Testis (tissue), 3 donors: ENCODE measurements around the gene OR2A12. TPM values are rescaled to one million over a fixed set of nuclear protein-coding genes. Genes with fewer than 3 reads are reported as not detected.

Experiments used
- DNase-seq: peaks from one replicate; pipeline ENCODE4 v3.0.0-alpha.2; 2019
- H3K27ac ChIP-seq, 2 donors: fragments of 200-600 bp; sonication (generic); one replicate each; pipeline ENCODE4 v1.5.1; 2019
- H3K27me3 ChIP-seq: fragments of 200-600 bp; sonication (generic); one replicate; pipeline ENCODE4 v1.5.1; 2019
- H3K36me3 ChIP-seq: fragments of 200-600 bp; sonication (generic); one replicate; pipeline ENCODE4 v1.5.1; 2017; ENCODE audit warnings: low read depth; ENCODE audit errors: missing control alignments
- H3K4me1 ChIP-seq: fragments of 200-600 bp; sonication (generic); one replicate; pipeline ENCODE4 v1.5.1; 2019
- H3K4me3 ChIP-seq, 2 donors: fragments of 200-600 bp; sonication (generic); one replicate each; pipeline ENCODE4 v1.5.1; 2017 to 2019
- H3K9me3 ChIP-seq: fragments of 200-600 bp; sonication (generic); one replicate; pipeline ENCODE4 v1.5.1; 2017
- CTCF ChIP-seq, 3 experiments: fragments of 450-650 bp in 2 of 3; fragments of 200-600 bp in 1 of 3; sonication (generic) in 1 of 3; IDR thresholded peaks; one replicate each; pipeline ENCODE4 v1.5.1; 2016 to 2019; ENCODE audit warnings: antibody characterized with exemption in 3 of 3, mild to moderate bottlenecking in 2 of 3, moderate library complexity in 1 of 3
- POLR2A ChIP-seq: fragments of 450-650 bp; IDR thresholded peaks from one replicate; pipeline ENCODE4 v1.6.1; 2017; ENCODE audit warnings: antibody characterized with exemption, mild to moderate bottlenecking, moderate library complexity
- WGBS, 2 donors: methylation state at CpG; one replicate each; pipeline ENCODE4 v1.1.5; 2018; 5-methylcytosine and 5-hydroxymethylcytosine counted together
- intact Hi-C: fragments of 100-400 bp; cut with DNase I; formaldehyde crosslinking; loops from one replicate; pipeline ENCODE4 v1.15.1; 2023; ENCODE audit warnings: low total_unique reads
- polyA plus RNA-seq: library from polyadenylated mRNA; stranded (reverse); fragments of 350-450 nt; fragmentation: Illumina TruSeq; extraction: RNeasy Lipid Tissue Mini Kit (QIAGEN cat#74804); gene quantifications from one replicate; pipeline ENCODE4 v1.2.3, GENCODE V29; 2014; ENCODE audit warnings: low read depth, low replicate concordance; ENCODE audit not compliant: insufficient read depth
- total RNA-seq, 2 donors: library from RNA; depleted of rRNA; stranded (reverse); fragments of >200 nt; gene quantifications; one replicate each; pipeline ENCODE4 v1.2.3, GENCODE V29; 2016

Gene OR2A12
- total and polyA plus RNA-seq, 3 donors from 2014 or later: 0.06 to 0.39 TPM; not detected in 1

DNA sequence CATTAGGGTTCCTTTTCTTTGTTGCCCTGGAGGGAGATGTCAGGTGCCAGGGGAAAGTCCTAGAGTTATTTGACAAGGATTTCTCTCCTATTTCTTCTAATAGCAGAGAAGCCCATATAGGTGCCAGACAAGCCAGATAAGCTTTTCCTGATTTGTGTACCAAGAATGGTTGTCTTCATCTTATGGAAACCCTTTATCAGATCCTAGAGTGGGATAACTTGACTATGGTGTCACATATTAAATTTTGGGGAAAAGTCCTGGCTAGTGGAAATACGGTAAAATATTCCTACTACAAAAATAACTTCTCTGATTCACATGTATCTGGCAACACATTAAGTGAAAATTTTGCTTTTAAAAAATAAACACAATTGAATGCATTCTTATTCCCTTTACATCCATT is 1.2 kb downstream of the OR2A12 start:
- Histone ChIP-seq H3K27me3 (no peaks in the 10 kb centered on the region), H3K27ac (no peak overlapping the region), H3K4me3 (no peak overlapping the region), H3K36me3 (no peaks in the 10 kb centered on the region), H3K9me3 (no peaks in the 10 kb centered on the region), H3K4me1 (no peaks in the 10 kb centered on the region)
- TF ChIP-seq POLR2A: no peak
- TF ChIP-seq CTCF (IDR thresholded peaks at IDR 0.05): no peak
- DNase-seq: no peak
- WGBS, 2 donors: 79 to 95% methylated on average over 1 of the region's 1 CpG
- intact Hi-C loops: no loop called here

- Histone ChIP-seq H3K27ac (no peak overlapping the region), H3K4me1 (no peaks in the 10 kb centered on the region), H3K27me3 (no peaks in the 10 kb centered on the region), H3K4me3 (no peak overlapping the region), H3K36me3 (no peaks in the 10 kb centered on the region), H3K9me3 (no peaks in the 10 kb centered on the region)
- TF ChIP-seq POLR2A (no peak), CTCF (IDR thresholded peaks at IDR 0.05) (no peak)
- WGBS, 2 donors: 87 to 91% methylated on average over 3 of the region's 3 CpGs
- no peak for DNase-seq
- intact Hi-C loops: no loop called here
Observed at GRCh38 chr7:144090667-144091066, 4.6 kb downstream of the OR2A12 start.

DNA sequence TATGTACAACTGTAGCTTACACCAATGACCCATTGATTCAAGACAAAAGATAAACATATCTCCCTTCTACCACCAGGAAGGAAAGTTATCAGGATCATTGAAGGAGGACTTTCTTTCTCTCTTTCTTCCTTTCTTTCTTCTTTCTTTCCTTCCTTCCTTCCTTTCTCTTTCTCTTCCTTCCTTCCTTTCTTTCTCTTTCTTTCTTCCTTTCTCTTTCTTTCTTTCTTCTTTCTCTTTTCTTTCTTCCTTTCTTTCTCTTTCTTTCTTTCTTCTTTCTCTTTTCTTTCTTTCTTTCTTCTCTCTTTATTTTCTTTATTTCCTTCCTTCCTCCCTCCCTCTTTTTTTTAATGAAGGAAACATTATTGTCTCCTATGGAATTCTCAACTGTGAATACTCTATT is 12.7 kb downstream of the OR2A12 start:
- no peaks in the 10 kb centered on the region for H3K4me1 ChIP-seq
- no peak overlapping the region for H3K27ac ChIP-seq
- no peaks in the 10 kb centered on the region for H3K36me3 ChIP-seq
- DNase-seq: no peak
- H3K4me3 ChIP-seq: no peak overlapping the region
- H3K27me3 ChIP-seq: no peaks in the 10 kb centered on the region
- intact Hi-C loops: no loop called here
- no peak for TF ChIP-seq POLR2A
- TF ChIP-seq CTCF (IDR thresholded peaks at IDR 0.05): no peak
- H3K9me3 ChIP-seq: no peaks in the 10 kb centered on the region

DNA sequence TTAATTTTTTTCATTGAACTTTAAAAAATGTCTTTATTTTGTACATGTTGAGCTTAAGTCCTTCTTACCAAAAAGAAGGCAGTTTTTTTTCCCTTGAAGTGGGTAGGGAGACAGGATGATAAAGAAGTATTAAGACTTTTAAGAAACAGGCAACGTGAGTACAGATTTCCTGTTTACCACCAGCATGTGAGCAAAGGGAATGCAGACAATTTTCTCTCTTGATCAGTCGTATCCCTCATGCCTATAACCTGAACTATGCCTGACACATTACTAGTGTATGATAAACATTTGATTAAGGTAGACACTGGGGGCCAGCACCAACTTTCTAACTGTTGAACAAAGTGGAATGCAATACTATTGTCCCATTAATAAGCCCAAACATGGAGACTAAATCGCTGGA is 14.5 kb downstream of the OR2A12 start:
- intact Hi-C loops: no loop called here
- H3K27me3 ChIP-seq: no peaks in the 10 kb centered on the region
- no peaks in the 10 kb centered on the region for H3K9me3 ChIP-seq
- H3K36me3 ChIP-seq: no peaks in the 10 kb centered on the region
- WGBS, 2 donors: 62 to 66% methylated on average over 3 of the region's 3 CpGs
- TF ChIP-seq POLR2A (no peak), CTCF (IDR thresholded peaks at IDR 0.05) (no peak)
- DNase-seq: no peak
- no peaks in the 10 kb centered on the region for H3K4me1 ChIP-seq
- no peak overlapping the region for H3K27ac ChIP-seq
- H3K4me3 ChIP-seq: no peak overlapping the region

DNA sequence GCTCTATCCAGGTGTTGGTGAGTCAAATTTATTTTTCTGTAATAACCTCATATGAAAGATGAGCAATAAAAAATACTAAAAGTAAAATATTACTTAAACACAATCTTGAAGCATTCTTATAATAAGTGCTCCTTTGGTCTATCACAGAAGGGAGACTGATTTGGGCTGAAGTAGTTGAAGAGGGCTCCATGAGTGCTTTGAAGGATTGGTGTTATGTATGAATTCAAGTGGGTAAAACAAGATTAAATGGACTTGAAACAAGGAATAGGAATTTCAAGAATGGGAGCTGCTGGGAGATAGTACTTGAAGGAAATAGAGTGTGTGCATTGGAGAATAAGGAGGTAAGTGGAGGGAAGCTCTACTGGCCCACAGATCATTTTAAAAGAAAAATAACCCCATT is 16.0 kb downstream of the OR2A12 start:
- no peaks in the 10 kb centered on the region for H3K9me3 ChIP-seq
- no peaks in the 10 kb centered on the region for H3K4me1 ChIP-seq
- no peaks in the 10 kb centered on the region for H3K27me3 ChIP-seq
- intact Hi-C loops: no loop called here
- TF ChIP-seq CTCF (IDR thresholded peaks at IDR 0.05) (no peak), POLR2A (no peak)
- no peak for DNase-seq
- no peak overlapping the region for H3K27ac ChIP-seq
- no peaks in the 10 kb centered on the region for H3K36me3 ChIP-seq
- H3K4me3 ChIP-seq: no peak overlapping the region
